ENCODE results near the gene TRIM60. TPM values are rescaled to one million over a fixed set of nuclear protein-coding genes. Genes with fewer than 3 reads are reported as not detected.
"Not testable (repeated sequence)": the region's sequence is repeated elsewhere in the genome, so short reads cannot be mapped to it uniquely, and the experiment has no call there.

Gene TRIM60
- total RNA-seq, 2 donors from 2014 or later: not detected

DNA sequence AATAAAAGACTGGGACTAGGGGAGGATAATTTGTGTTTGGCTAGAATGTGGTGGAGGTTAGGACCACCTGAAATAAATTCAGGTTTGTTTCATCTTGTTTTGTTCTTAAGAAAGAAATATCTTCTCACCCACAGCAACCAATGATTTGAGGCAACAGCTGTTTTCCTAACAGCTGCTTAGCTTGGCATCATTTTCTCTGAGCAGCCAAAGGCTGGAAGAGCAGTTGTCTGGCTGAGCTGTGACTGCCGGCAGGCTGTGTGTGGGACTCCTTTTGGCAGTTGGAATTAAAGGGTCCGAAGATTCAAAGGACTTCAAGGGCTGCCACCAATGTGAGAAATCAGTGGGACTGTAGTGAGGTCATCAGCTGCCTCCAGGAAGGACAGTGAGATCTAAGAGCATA, 26.9 kb downstream of the TRIM60 start:
- intact Hi-C loops (cut with DNase I): no loop called here
- H3K4me1 ChIP-seq: no peaks in the 10 kb centered on the region
- H3K4me3 ChIP-seq: no peak overlapping the region
- H3K36me3 ChIP-seq: no peaks in the 10 kb centered on the region
- no peaks in the 10 kb centered on the region for H3K27me3 ChIP-seq
- H3K9me3 ChIP-seq: no peaks in the 10 kb centered on the region
- TF ChIP-seq, protein P1, sequence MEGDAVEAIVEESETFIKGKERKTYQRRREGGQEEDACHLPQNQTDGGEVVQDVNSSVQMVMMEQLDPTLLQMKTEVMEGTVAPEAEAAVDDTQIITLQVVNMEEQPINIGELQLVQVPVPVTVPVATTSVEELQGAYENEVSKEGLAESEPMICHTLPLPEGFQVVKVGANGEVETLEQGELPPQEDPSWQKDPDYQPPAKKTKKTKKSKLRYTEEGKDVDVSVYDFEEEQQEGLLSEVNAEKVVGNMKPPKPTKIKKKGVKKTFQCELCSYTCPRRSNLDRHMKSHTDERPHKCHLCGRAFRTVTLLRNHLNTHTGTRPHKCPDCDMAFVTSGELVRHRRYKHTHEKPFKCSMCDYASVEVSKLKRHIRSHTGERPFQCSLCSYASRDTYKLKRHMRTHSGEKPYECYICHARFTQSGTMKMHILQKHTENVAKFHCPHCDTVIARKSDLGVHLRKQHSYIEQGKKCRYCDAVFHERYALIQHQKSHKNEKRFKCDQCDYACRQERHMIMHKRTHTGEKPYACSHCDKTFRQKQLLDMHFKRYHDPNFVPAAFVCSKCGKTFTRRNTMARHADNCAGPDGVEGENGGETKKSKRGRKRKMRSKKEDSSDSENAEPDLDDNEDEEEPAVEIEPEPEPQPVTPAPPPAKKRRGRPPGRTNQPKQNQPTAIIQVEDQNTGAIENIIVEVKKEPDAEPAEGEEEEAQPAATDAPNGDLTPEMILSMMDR (IDR thresholded peaks at IDR 0.05): no peak
- no peak overlapping the region for H3K9ac ChIP-seq (ENCODE audit: low read depth in 2 of 2, low read length in 2 of 2)
- no peak for DNase-seq
- H3K27ac ChIP-seq: no peak overlapping the region

DNA sequence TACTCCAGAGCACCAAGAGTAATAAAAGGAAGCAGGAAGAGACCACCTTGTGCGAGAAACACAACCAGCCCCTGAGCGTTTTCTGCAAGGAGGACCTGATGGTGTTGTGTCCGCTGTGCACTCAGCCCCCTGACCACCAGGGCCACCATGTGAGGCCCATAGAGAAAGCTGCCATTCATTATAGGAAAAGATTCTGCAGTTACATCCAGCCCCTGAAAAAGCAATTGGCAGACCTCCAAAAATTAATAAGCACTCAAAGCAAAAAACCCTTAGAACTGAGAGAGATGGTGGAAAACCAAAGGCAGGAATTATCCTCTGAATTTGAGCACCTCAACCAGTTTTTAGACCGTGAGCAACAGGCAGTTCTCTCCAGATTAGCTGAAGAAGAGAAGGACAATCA, 27.6 kb downstream of the TRIM60 start:
- Histone ChIP-seq H3K4me3 (no peak overlapping the region), H3K27me3 (no peaks in the 10 kb centered on the region), H3K36me3 (no peaks in the 10 kb centered on the region), H3K9me3 (no peaks in the 10 kb centered on the region), H3K27ac (no peak overlapping the region), H3K4me1 (no peaks in the 10 kb centered on the region), H3K9ac (ENCODE audit: low read depth in 2 of 2, low read length in 2 of 2) (no peak overlapping the region)
- no peak for DNase-seq
- intact Hi-C loops (cut with DNase I): no loop called here
- TF ChIP-seq, protein P1 (IDR thresholded peaks at IDR 0.05): no peak

GRCh38 chr4:165060938-165061337, 29.1 kb downstream of the TRIM60 start:
- no peak overlapping the region for H3K9ac ChIP-seq (ENCODE audit: low read depth in 2 of 2, low read length in 2 of 2)
- TF ChIP-seq, protein P1 (IDR thresholded peaks at IDR 0.05): no peak
- no peaks in the 10 kb centered on the region for H3K36me3 ChIP-seq
- no peaks in the 10 kb centered on the region for H3K9me3 ChIP-seq
- intact Hi-C loops (cut with DNase I): no loop called here
- H3K4me1 ChIP-seq: no peaks in the 10 kb centered on the region
- no peak for DNase-seq
- no peak overlapping the region for H3K27ac ChIP-seq
- no peaks in the 10 kb centered on the region for H3K27me3 ChIP-seq
- H3K4me3 ChIP-seq: no peak overlapping the region

DNA sequence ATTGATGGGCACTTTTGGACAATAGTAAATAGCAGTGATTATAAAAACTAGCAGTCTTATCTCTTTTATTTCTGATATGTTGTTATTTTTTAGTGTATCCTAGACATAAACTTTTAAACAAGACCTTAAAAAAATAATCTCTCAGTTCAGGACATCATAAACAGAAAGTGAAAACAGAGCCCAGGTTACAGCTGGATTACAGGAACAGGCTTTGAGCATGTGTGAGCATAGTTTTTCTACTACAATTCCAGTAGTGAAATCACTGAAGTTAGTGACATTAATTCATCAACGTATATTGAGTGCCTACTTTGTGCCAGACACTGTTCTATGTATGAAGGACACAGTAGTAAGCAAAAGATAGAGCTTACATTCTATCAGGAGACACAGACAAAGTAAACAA, 38.8 kb downstream of the TRIM60 start:
- H3K27ac ChIP-seq: no peak overlapping the region
- H3K9me3 ChIP-seq: no peaks in the 10 kb centered on the region
- H3K9ac ChIP-seq (ENCODE audit: low read depth in 2 of 2, low read length in 2 of 2): no peak overlapping the region
- no peak overlapping the region for H3K4me3 ChIP-seq
- intact Hi-C loops (cut with DNase I): no loop called here
- H3K27me3 ChIP-seq: no peaks in the 10 kb centered on the region
- no peaks in the 10 kb centered on the region for H3K4me1 ChIP-seq
- TF ChIP-seq, protein P1 (IDR thresholded peaks at IDR 0.05): no peak
- DNase-seq: no peak
- no peaks in the 10 kb centered on the region for H3K36me3 ChIP-seq

GRCh38 chr4:165073346-165073745, 41.5 kb downstream of the TRIM60 start:
- H3K27ac ChIP-seq; H3K9me3 ChIP-seq; intact Hi-C loops (cut with DNase I); H3K36me3 ChIP-seq; H3K27me3 ChIP-seq; H3K9ac ChIP-seq (ENCODE audit: low read depth in 2 of 2, low read length in 2 of 2); H3K4me1 ChIP-seq; H3K4me3 ChIP-seq; DNase-seq: not testable (repeated sequence)

DNA sequence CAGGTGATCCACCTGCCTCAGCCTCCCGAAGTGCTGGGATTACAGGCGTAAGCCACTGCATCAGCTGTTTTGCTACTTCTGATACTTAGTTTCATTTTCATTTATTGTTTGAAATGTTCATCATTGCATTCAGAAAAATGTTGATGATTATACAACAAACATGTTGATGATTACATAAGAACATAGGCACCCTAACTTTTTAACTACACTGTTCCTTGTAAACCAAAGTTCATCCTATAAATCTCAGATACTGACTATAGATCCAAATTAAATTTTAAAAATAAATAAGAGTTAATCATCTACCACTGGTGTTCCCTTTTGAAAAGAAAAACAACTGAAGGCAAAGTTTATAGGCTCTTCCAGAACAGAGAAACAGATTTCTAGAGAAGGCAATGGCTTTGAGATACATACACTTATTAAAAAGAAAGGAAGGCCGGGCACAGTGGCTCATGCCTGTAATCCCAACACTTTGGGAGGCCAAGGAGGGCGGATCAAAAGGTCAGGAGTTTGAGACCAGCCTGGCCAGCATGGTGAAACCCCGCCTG, 45.3 kb downstream of the TRIM60 start:
- H3K27ac ChIP-seq: peak overlapping the region; percentile 78
- TF ChIP-seq, protein P1 (IDR thresholded peaks at IDR 0.05): no peak
- DNase-seq: peak; percentile 22
- H3K4me3 ChIP-seq: no peak overlapping the region
- no peak overlapping the region for H3K9ac ChIP-seq (ENCODE audit: low read depth in 2 of 2, low read length in 2 of 2)
- intact Hi-C loops (cut with DNase I): no loop called here
- no peaks in the 10 kb centered on the region for H3K4me1 ChIP-seq
- no peaks in the 10 kb centered on the region for H3K9me3 ChIP-seq
- no peaks in the 10 kb centered on the region for H3K27me3 ChIP-seq
- no peaks in the 10 kb centered on the region for H3K36me3 ChIP-seq
